Measurements from ENCODE around the gene RNF223.

DNA sequence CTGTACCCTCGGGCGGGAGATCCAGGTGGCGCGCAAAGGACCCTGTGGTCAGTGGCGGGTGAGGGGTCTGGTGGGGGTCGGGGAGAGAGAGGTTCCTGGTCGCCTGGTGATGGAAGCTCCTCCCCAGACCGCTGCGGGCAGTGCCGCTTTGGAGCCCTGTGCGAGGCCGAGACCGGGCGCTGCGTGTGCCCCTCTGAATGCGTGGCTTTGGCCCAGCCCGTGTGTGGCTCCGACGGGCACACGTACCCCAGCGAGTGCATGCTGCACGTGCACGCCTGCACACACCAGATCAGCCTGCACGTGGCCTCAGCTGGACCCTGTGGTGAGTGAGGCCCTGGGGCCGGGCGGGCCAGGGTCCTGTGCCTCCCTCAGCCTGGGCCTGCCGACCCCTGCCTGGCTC is 30.7 kb downstream of the RNF223 start:
- TF ChIP-seq ESRRA (CRISPR knock-in tag; IDR thresholded peaks at IDR 0.05; ENCODE audit: borderline replicate concordance): no peak
- TF ChIP-seq, protein P1, sequence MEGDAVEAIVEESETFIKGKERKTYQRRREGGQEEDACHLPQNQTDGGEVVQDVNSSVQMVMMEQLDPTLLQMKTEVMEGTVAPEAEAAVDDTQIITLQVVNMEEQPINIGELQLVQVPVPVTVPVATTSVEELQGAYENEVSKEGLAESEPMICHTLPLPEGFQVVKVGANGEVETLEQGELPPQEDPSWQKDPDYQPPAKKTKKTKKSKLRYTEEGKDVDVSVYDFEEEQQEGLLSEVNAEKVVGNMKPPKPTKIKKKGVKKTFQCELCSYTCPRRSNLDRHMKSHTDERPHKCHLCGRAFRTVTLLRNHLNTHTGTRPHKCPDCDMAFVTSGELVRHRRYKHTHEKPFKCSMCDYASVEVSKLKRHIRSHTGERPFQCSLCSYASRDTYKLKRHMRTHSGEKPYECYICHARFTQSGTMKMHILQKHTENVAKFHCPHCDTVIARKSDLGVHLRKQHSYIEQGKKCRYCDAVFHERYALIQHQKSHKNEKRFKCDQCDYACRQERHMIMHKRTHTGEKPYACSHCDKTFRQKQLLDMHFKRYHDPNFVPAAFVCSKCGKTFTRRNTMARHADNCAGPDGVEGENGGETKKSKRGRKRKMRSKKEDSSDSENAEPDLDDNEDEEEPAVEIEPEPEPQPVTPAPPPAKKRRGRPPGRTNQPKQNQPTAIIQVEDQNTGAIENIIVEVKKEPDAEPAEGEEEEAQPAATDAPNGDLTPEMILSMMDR (IDR thresholded peaks at IDR 0.05): no peak
- TF ChIP-seq MYBL2 (CRISPR knock-in tag; IDR thresholded peaks at IDR 0.05): no peak
- TF ChIP-seq, protein P2, sequence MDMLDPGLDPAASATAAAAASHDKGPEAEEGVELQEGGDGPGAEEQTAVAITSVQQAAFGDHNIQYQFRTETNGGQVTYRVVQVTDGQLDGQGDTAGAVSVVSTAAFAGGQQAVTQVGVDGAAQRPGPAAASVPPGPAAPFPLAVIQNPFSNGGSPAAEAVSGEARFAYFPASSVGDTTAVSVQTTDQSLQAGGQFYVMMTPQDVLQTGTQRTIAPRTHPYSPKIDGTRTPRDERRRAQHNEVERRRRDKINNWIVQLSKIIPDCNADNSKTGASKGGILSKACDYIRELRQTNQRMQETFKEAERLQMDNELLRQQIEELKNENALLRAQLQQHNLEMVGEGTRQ (CRISPR knock-in tag; IDR thresholded peaks at IDR 0.05): no peak
